Measurements from ENCODE around the gene RERG. TPM values are rescaled to one million over a fixed set of nuclear protein-coding genes. Genes with fewer than 3 reads are reported as not detected.

The RERG gene
- polyA plus RNA-seq, 6 donors from 2014 or later: not detected

GRCh38 chr12:15212930-15213329, 8.3 kb downstream of the RERG start:
- Mint-ChIP-seq H3K4me3 (no peak overlapping the region), H3K4me1 (no peaks in the 10 kb centered on the region), H3K27ac (no peak overlapping the region), H3K9me3 (peaks cover 0 to 4% (median 0%) of the 10 kb centered on the region in 7 donors), H3K36me3 (no peaks in the 10 kb centered on the region), H3K27me3 (peaks cover 18 to 36% (median 31%) of the 10 kb centered on the region in 3 donors)
- ATAC-seq (ENCODE audit: low read depth in 2 of 2) (no peak), DNase-seq (no peak)

GRCh38 chr12:15209782-15210181, 11.4 kb downstream of the RERG start:
- peaks cover 19 to 26% (median 24%) of the 10 kb centered on the region in 3 donors for H3K27me3 Mint-ChIP-seq
- no peaks in the 10 kb centered on the region for H3K9me3 Mint-ChIP-seq
- ATAC-seq (ENCODE audit: low read depth in 2 of 2): no peak
- H3K4me3 Mint-ChIP-seq: no peak overlapping the region
- no peak for DNase-seq
- H3K4me1 Mint-ChIP-seq: no peaks in the 10 kb centered on the region
- no peak overlapping the region for H3K27ac Mint-ChIP-seq
- H3K36me3 Mint-ChIP-seq: no peaks in the 10 kb centered on the region

GRCh38 chr12:15208871-15209656, 12.2 kb downstream of the RERG start:
- Mint-ChIP-seq H3K36me3 (no peaks in the 10 kb centered on the region), H3K4me3 (no peak overlapping the region), H3K4me1 (no peaks in the 10 kb centered on the region), H3K9me3 (no peaks in the 10 kb centered on the region), H3K27ac (no peak overlapping the region), H3K27me3 (peaks cover 19 to 26% (median 19%) of the 10 kb centered on the region in 3 donors)
- DNase-seq (no peak), ATAC-seq (ENCODE audit: low read depth in 2 of 2) (no peak)

GRCh38 chr12:15208140-15208539, 13.1 kb downstream of the RERG start:
- DNase-seq (no peak), ATAC-seq (ENCODE audit: low read depth in 2 of 2) (no peak)
- no peaks in the 10 kb centered on the region for H3K4me1 Mint-ChIP-seq
- H3K4me3 Mint-ChIP-seq: no peak overlapping the region
- peaks cover 19 to 23% (median 19%) of the 10 kb centered on the region in 3 donors for H3K27me3 Mint-ChIP-seq
- peaks cover 0 to 2% (median 0%) of the 10 kb centered on the region in 7 donors for H3K9me3 Mint-ChIP-seq
- no peaks in the 10 kb centered on the region for H3K36me3 Mint-ChIP-seq
- H3K27ac Mint-ChIP-seq: no peak overlapping the region

GRCh38 chr12:15206831-15207389, 14.3 kb downstream of the RERG start:
- peaks cover 19 to 21% (median 19%) of the 10 kb centered on the region in 3 donors for H3K27me3 Mint-ChIP-seq
- DNase-seq (no peak), ATAC-seq (ENCODE audit: low read depth in 2 of 2) (no peak)
- H3K36me3 Mint-ChIP-seq: no peaks in the 10 kb centered on the region
- no peak overlapping the region for H3K4me3 Mint-ChIP-seq
- no peak overlapping the region for H3K27ac Mint-ChIP-seq
- peaks cover 0 to 6% (median 0%) of the 10 kb centered on the region in 7 donors for H3K9me3 Mint-ChIP-seq
- H3K4me1 Mint-ChIP-seq: no peaks in the 10 kb centered on the region

- no peak for DNase-seq
- Mint-ChIP-seq H3K4me1 (no peaks in the 10 kb centered on the region), H3K27ac (no peak overlapping the region), H3K27me3 (peaks cover 16 to 19% (median 19%) of the 10 kb centered on the region in 3 donors), H3K36me3 (no peaks in the 10 kb centered on the region), H3K4me3 (no peak overlapping the region), H3K9me3 (peaks cover 0 to 6% (median 0%) of the 10 kb centered on the region in 7 donors)
- ATAC-seq (ENCODE audit: low read depth in 2 of 2): no peak
Measured at GRCh38 chr12:15206338-15206737, 14.9 kb downstream of the RERG start.

- no peaks in the 10 kb centered on the region for H3K36me3 Mint-ChIP-seq
Measured at GRCh38 chr12:15205341-15206010, 15.7 kb downstream of the RERG start.

GRCh38 chr12:15201456-15201855, 19.8 kb downstream of the RERG start:
- H3K4me3 Mint-ChIP-seq: no peak overlapping the region
- ATAC-seq (ENCODE audit: low read depth in 2 of 2) (no peak), DNase-seq (no peak)
- peaks cover 7 to 19% (median 8%) of the 10 kb centered on the region in 3 donors for H3K27me3 Mint-ChIP-seq
- H3K36me3 Mint-ChIP-seq: no peaks in the 10 kb centered on the region
- no peaks in the 10 kb centered on the region for H3K4me1 Mint-ChIP-seq
- peaks cover 0 to 6% (median 0%) of the 10 kb centered on the region in 7 donors for H3K9me3 Mint-ChIP-seq
- H3K27ac Mint-ChIP-seq: no peak overlapping the region

More at GRCh38 chr12:15205341-15206010, 15.7 kb downstream of the RERG start:
- ATAC-seq (ENCODE audit: low read depth in 2 of 2) (no peak), DNase-seq (no peak)
- peaks cover 0 to 6% (median 0%) of the 10 kb centered on the region in 7 donors for H3K9me3 Mint-ChIP-seq
- no peak overlapping the region for H3K4me3 Mint-ChIP-seq
- H3K27me3 Mint-ChIP-seq: peaks cover 12 to 19% (median 15%) of the 10 kb centered on the region in 3 donors
- no peak overlapping the region for H3K27ac Mint-ChIP-seq
- no peaks in the 10 kb centered on the region for H3K4me1 Mint-ChIP-seq

- peaks cover 0 to 6% (median 0%) of the 10 kb centered on the region in 7 donors for H3K9me3 Mint-ChIP-seq
- H3K27ac Mint-ChIP-seq: no peak overlapping the region
- DNase-seq (no peak), ATAC-seq (ENCODE audit: low read depth in 2 of 2) (no peak)
- no peak overlapping the region for H3K4me3 Mint-ChIP-seq
- H3K4me1 Mint-ChIP-seq: no peaks in the 10 kb centered on the region
- H3K27me3 Mint-ChIP-seq: peaks cover 8 to 15% (median 8%) of the 10 kb centered on the region in 3 donors
- no peaks in the 10 kb centered on the region for H3K36me3 Mint-ChIP-seq
Measured at GRCh38 chr12:15201056-15201455, 20.2 kb downstream of the RERG start.

GRCh38 chr12:15200641-15201040, 20.6 kb downstream of the RERG start:
- no peak overlapping the region for H3K4me3 Mint-ChIP-seq
- no peak for DNase-seq
- H3K27me3 Mint-ChIP-seq: peaks cover 8 to 12% (median 8%) of the 10 kb centered on the region in 3 donors
- peaks cover 0 to 6% (median 0%) of the 10 kb centered on the region in 7 donors for H3K9me3 Mint-ChIP-seq
- no peak for ATAC-seq (ENCODE audit: low read depth in 2 of 2)
- no peaks in the 10 kb centered on the region for H3K36me3 Mint-ChIP-seq
- no peak overlapping the region for H3K27ac Mint-ChIP-seq
- H3K4me1 Mint-ChIP-seq: no peaks in the 10 kb centered on the region

- Mint-ChIP-seq H3K27me3 (peaks cover 8 to 12% (median 10%) of the 10 kb centered on the region in 3 donors), H3K36me3 (no peaks in the 10 kb centered on the region), H3K9me3 (peaks cover 0 to 6% (median 0%) of the 10 kb centered on the region in 7 donors), H3K4me1 (no peaks in the 10 kb centered on the region), H3K27ac (no peak overlapping the region), H3K4me3 (no peak overlapping the region)
- no peak for DNase-seq
- no peak for ATAC-seq (ENCODE audit: low read depth in 2 of 2)
Measured at GRCh38 chr12:15199930-15200329, 21.3 kb downstream of the RERG start.

GRCh38 chr12:15196678-15197505, 24.3 kb downstream of the RERG start:
- no peaks in the 10 kb centered on the region for H3K9me3 Mint-ChIP-seq
- DNase-seq: no peak
- H3K36me3 Mint-ChIP-seq: no peaks in the 10 kb centered on the region
- ATAC-seq (ENCODE audit: low read depth in 2 of 2): no peak
- H3K4me1 Mint-ChIP-seq: no peaks in the 10 kb centered on the region
- H3K27me3 Mint-ChIP-seq: peaks cover 24 to 34% (median 26%) of the 10 kb centered on the region in 3 donors
- no peak overlapping the region for H3K27ac Mint-ChIP-seq
- H3K4me3 Mint-ChIP-seq: no peak overlapping the region

- Mint-ChIP-seq H3K4me1 (no peaks in the 10 kb centered on the region), H3K27me3 (peaks cover 24 to 40% (median 26%) of the 10 kb centered on the region in 3 donors), H3K36me3 (no peaks in the 10 kb centered on the region), H3K4me3 (no peak overlapping the region), H3K9me3 (no peaks in the 10 kb centered on the region), H3K27ac (no peak overlapping the region)
- no peak for DNase-seq
- no peak for ATAC-seq (ENCODE audit: low read depth in 2 of 2)
Measured at GRCh38 chr12:15196221-15196620, 25.0 kb downstream of the RERG start.
